Fibroblast of upper back skin (primary cell): ENCODE results near the gene DGKQ.
"Not testable (repeated sequence)": the region's sequence is repeated elsewhere in the genome, so short reads cannot be mapped to it uniquely, and the experiment has no call there.

Experiments used
- DNase-seq: peaks from one replicate; pipeline ENCODE4 v3.0.0-alpha.2; 2013

The DGKQ gene

DNA sequence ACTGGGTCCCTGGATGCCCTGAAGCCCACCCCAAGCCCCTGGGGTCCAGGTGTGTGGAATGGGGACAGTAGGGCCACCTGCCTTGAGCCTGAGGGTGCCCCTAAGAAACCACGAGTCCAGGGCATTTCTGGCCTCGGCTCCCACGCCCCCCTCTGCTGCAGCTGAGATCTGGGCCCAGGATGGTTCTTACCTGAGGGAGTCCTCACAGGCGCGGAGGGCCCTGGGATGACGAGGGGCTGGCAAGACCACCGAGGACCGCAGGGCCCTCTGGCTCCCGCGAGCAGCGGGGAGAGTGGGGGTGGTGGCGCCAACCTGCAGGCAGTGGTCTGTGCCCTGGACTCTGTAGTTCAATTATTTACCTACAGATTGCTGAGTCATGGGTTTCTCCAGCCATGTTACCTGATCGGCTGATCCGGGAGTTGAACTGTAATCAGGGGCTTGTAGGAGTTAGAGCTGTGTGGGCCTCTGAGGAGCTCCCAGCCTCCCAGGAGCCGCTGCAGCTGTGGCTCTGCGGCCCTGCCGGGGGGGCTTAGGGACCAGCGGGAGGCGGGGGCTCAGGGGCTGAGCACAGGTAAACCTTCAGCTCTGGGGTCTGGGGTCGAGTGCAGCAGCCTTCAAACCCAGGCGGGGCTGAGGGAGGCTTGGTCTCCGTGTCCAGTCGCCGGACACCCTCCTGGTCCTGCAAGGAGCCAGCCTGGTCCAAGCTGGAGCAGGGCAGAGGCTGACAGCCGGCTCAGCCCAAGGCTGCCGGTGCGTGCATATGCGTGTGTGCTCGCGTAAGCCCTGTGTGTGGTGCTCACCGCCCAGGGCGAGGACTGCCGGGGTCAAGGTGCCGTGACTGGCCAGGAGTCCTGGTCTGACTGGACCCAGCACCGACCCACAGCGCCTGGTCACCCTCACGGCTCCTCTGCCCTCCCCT, 20.0 kb upstream of the DGKQ start, which contains the start of gene SLC26A1:
SLC26A1 (minus strand) TSS at position 294 of the 919 bp plus-strand sequence. CDS start 1,701 bp downstream, outside the sequence.
- DNase-seq: no peak

DNA sequence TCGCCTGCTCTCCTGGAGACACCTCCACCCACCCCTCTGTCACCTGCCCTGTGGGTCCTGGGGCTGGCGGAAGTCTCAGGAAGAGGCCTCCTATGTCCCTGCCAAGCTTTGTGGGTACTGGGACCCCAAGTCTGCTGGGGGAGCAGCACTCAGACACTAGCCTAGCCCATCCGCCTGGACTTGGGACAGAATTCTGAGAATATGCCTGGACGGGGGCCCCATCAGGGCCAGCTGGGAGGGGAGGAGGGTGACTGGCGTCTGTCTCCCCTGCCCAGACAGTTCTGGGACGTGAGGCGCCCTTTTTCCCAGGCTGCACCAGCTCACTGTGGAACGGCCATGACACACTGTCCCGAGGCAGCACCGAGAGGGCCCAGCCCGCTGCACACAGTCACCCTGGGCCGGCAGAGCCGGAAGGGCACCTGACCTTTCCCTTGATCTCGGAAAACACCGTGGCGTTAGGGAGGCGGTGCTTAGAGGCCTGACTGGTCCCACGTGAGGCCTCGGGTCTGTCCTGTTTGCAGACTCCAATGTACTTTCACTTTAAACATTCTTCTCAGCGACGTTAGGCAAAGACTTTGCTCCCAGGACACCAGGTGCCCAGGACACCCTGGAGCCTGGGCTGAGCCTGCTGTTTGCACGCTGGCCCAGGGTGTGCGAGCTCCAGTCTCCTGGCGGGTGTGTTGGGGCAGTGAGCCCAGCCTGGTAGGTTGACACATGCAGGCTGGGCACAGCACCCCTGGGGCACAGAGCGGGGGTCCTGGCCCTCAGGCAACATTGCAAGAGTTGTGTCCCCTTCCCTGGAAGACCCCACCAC, 19.1 kb upstream of the DGKQ start:
- no peak for DNase-seq

DNA sequence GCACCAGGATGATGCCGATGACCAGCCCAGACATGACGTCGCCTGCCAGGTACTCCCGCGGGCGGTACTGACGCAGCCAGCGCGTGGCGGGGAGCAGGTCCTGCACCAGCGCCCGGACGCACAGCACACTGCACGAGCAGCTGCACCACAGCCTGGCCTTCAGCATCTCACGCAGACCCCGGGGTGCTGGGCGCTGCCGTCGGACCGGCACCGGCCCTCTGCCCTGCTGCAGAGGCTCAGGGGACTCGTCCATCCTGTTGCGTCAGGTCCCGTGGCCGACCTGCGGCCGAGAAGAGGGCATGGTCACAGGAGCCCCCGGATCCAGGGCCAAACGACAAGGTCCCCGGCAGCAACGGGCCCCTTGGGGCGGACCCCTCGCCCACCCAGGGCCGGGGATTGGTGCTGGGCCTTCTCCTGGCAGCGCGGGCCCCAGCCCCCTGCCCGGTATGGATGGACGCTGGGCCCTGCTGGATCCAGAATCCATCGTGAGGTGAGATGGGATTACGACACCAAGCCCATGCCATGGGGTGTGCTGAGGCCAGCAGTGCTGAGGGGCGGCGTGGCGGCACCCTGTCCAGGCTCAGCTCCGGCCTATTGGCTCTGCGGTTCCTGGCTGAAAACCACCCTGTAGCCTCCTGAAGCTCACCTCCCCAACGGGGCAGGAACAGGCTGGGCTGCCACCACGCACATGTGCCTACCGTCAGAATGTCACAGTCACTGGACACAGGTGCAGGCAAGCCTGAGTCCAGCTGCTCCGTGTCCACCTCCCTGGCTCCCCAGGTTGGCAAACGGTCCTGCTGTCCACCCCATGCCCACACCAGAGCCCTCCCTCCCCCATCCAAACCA, 18.3 kb upstream of the DGKQ start:
- no peak for DNase-seq

DNA sequence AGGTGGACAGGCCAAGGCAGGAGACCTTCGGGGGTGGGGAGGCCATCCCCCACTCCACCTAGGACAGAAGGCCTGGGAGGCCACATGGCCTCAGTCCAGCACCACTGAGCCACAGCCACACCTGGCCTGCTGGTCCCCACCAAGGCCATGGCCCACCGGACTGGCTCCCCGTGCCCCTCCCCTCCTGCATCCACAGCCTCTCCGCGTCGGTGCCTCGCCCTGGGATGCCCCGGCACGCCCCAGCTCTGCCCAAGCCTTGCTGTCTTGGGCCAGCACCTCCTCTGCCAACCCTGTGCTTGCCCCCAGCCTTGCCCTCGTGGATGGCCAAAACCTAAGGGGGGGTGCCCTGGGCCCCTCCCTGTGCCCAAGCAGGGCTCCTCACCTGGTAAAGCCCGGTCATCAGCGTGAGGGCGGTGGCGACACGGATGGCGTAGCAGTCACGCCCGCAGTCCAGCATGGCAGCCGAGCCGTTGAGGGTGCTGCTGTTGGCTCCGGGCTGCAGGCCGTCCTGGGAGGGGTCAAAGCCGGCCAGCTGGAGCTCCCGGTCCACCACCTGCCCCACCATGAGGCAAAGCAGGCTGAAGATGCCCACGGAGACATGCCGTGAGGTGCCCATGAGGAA, 17.5 kb upstream of the DGKQ start:
- DNase-seq: no peak

DNA sequence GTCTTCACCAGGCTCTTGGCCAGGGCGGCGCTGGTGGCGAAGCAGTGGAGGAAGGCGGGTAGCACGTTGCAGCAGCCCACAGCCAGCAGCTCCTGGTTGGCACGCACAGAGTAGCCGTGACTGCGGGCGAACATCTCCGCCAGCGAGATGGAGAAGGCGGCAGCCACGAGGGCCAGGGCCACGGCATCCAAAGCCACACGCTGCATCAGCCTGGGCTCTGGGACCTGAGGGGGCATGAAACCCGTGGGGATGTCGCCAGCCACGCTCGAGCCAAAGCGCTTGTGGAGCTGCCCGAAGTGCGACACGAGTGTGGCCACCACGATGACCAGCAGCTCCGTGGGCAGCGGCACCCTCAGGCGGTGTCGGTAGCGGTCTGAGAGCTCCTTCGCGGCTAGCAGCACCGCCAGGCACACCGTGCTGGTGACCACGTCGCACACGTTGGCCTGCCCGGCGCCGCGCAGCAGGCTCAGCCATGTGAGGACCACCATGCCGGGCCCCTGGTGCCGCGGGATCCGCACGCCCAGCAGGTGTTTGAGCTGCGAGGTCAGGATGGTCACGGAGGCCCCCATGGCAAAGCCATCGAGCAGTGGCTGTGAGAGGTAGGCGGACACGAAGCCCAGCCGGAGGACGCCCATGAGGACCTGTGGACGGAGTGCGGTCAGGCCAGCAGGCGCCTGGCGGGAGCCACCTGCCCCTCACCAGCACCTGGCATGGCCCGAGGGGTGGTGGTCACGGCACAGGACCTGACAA, 16.5 kb upstream of the DGKQ start:
- DNase-seq: no peak

DNA sequence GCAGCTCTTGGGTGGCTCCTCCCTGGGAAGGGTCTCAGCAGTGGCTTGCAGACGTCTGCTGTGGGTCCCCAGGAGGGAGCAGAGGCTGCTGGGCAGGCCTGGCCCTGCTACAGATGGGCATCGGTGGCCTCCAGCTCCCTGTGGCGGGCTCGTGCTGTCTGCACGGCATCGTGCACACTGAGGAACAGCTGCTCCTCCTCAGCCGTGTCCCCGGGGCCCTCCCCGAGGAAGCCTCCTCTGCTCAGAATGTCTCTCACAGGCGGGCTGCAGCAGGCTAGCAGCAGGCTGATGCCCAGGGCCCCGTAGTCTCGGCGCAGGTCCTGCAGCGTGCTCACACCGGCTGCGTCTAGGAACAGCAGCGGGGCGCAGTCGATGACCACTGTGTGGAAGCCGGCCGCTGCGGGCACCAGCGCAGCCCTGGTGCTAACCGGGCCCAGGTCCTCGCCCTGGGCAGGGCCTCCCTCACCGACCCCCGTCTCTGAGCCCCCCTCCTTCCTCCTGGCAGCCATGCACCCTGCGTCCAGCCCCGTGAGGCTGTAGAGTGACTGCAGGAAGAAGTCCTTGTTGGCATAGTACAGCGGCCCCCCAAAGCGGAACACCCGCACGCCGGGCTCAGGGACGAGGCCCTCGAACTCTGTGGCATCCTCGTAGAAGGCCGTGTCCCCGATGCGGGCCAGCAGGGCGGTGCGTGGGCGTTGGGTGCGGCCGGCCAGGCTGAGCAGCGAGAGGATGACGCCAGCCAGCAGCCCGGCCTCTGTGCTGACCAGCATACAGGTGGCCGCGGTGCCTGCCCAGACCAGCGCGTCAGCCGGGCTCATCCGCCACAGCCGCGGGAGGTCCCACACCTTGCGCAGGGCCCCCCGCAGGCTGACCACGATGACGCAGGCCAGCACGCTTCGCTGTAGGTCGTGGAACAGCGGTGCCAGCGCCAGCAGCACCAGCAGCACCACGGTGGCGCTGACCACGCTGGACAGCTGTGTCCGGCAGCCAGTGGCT, 15.7 kb upstream of the DGKQ start:
- no peak for DNase-seq

DNA sequence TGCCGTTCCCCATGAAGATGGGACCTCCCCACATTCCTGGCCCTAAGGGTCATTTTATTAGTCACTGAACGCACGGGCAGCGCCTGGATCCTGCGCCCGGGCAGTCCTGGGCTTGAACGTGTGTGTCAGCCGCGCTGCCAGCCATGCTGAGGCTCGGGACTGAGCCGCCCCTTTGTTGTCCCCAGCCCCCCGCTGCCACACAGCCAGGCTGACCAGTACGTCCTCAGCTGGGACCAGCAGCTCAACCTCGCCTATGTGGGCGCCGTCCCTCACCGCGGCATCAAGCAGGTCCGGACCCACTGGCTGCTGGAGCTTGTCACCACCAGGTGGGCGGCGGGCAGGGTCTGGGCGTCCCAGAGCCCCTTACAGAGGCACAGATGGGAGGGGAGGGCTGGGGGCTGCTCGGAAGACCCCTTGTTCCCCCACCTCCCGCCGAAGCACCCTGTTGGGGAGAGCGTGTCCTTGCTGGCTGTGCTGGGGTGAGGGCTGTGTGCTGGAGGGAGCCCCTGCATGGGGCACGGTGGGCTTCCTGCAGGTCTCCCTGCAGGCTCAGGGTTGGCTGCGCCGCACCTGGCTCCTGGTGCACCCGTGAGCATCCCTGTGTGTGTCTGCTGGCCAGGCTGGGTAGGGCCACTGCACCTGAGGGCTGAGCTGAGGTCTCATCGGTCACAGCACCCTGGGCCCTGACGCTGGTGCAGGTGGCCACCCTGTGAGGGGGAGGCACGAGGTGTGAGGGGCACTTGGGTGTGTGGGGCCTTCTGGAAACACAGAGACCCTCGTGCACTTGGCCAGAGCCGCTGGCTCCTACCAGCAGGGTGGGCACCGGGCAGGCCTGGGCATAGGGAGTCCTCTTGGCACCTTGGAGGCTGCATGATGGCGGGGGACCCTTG, 14.5 kb upstream of the DGKQ start:
- DNase-seq: no peak

DNA sequence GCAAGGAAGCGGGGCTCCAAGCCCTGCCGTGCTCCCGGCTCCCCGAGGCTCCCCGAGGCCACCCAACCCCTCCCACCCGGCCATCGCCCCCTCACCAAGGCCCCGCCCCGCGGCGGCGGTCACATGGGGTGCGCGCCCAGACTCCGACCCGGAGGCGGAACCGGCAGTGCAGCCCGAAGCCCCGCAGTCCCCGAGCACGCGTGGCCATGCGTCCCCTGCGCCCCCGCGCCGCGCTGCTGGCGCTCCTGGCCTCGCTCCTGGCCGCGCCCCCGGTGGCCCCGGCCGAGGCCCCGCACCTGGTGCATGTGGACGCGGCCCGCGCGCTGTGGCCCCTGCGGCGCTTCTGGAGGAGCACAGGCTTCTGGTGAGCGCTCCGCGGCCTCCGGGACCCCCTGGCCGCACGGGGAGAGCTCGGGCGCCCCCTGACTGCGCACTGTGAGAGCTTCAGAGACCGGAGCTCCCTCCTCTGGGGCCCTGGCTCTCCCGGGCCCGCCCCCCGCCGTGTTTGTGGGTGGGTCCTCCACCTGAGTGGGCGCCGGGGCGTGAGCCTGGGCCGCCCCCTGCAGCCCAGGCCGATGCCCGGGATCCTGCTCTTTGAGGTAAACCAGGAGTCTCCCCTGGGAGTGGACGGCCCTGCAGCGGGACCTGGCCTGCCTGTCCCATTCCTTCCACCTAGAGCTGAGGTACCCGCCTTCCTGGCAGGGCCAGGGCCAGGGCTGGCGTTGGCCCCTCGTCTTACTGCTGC, 13.7 kb upstream of the DGKQ start, which contains the start of gene IDUA:
IDUA (plus strand) TSS at position 166 of the 745 bp plus-strand sequence; CDS start at position 207, 41 bp downstream.
- DNase-seq: peak; percentile 62

DNA sequence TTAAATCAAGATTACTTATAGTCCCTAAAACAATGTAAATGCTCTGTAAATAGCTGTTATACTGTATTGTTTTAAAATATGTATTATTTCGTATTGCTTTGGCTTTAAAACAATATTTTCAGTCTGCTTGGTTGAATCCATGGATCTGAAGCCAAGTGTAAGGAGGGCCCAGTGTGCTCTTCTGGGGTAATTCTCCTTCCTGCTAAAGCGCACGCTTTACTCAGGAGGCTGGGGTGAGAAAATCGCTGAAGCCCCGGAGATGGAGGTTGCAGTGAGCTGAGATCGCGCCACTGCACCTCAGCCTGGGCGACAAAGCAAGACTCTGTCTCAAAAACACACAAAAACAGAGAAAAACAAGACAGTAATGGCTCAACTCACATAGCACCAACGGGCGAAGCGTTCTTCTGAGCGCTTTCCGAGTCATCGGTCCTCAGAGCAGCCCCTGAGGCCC, 13.1 kb upstream of the DGKQ start:
- DNase-seq: no peak

DNA sequence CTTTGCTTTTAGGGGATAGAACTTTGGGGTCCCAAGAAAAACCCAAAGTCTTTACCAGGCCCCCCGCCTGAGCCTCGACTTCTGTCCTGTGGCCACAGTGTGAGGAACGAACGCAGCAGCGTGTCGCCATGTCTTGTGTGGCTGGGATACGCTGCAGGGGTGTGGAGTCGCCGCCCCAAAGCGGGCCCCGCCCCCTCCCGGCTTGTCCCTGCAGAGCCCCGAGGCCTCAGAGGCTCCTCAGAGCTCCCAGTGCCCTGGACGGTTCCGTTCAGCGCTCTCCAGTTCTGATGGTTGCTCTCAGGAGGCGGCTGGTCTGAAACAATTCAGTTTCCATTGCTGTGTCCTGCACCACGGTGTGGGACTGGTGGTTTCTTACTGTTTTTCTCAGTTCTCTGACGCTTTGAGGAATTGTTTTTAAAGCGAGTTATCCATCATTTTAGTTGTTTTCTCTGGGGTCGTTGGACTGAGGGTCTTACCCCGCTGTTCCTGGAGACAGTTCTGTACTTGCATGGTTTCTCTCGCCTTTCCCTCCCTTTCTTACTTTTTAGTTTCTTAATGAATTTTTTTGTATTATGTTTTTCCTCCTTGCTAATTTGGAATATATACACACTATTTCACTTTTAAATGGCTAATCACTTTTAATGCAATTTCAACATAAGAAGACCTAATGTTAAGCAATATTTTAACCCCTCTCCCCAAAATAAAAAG, 11.9 kb upstream of the DGKQ start:
- DNase-seq: no peak

DNA sequence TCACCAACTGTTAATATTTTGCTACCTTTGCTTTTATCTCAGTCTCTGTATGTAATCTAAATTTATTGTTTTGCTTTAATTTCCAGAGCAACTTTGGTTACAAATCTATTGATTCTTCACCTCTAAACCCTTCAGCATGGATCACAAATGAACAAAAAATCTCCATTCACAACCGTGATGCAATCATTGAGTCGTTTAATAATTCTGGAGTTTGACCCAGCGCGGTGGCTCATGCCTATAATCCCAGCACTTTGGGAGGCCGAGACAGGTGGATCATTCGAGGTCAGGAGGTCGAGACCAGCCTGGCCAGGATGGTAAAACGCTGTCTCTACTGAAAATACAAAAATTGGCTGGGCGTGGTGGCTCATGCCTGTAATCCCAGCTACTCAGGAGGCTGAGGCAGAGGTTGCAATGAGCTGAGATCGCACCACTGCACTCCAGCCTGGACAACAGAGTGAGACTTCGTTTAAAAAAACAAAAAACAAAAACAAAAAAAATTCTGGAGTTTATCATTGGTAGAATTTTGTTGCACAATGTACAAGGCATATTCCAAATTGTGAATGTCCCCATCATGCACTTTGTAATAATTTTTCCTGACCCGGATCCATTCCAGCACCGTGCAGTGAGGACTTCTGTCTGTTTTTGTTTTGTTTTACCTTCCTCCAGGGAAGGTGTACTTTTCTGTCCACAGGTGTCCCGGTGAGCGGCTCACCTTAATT, 11.1 kb upstream of the DGKQ start:
- DNase-seq: no peak

DNA sequence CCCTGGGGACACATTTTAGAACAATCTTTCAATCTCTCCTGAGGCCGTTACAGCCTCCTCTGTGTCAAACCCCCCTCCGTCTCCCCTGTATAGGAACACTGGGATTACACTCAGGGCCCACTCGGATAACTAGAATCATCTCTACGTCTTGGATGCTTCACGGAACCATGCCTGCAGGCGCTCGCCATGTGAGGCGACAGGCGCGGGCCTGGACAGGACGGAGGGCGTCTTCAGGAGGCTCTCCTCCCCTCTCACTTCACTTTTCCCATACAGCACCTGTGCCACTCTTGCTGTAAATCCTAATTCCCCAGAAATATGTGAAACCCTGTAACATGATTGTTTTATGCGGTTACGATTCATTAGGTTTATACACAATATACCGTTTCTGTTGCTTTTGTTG, 9.4 kb upstream of the DGKQ start:
- DNase-seq: no peak

DNA sequence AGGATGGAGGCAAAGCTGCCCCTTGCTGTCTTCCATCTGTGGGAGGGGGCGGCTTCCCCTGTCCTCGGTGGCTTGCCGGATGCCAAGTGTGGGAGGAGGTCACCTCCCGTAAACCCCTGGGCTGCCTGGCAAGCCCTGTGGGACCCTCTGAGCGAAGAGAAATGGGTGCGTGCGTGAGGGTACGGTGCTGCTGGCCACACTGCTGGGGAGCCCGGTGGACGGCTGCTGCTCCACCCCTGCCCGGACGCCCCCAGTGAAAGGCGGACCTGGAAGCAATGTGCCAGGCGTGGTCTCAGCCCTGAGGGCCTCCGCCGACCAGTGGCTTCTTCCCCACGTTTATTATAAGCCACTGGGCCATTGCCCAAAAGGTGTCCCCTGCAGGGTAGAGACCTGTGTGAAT, 8.9 kb upstream of the DGKQ start:
- no peak for DNase-seq

DNA sequence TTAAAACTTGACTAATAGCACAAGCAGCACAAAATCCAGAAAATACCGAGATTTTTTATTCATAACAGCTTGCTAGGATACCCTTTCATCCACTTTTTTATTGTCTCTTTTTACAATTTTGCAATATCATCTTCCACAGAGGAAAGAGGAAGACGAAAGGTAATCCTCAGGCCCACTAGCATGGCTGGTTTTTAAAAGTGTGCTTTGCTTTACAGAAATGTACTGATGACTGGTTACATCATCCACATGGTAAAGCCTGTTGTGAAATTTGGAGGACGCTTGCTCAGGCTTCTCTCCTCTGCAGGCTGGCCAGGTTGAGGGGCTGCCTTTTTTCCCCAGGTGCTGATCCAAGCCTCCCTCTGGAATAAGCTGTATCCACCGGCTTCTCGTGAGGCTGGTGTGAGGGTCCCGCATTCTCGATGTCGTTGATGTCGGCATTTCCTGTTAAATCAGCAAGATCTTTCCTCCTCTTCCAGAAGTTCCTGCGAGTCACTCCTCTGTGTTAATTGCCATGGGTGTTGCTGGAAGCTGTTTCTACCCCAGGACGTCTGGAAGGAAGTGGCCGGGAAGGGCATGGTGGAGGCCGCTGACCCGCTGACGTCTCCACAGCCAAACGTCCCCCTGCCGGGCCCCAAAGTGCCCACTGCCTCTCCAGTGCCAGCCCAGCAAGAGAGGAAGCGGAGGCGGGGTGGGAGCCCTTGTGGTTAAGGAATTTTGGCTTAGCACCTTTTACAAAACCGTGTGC, 5.8 kb upstream of the DGKQ start:
- DNase-seq: peak; percentile 58

DNA sequence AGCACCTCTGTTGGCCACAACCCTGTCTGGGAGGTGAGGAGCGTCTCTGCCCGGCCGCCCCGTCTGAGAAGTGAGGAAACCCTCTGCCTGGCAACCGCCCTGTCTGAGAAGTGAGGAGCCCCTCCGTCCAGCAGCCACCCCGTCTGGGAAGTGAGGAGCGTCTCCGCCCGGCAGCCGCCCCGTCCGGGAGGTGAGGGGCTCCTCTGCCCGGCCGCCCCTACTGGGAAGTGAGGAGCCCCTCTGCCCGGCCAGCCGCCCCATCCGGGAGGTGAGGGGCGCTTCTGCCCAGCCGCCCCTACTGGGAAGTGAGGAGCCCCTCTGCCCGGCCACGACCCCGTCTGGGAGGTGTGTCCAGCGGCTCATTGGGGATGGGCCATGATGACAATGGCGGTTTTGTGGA, 2.6 kb upstream of the DGKQ start:
- not testable (repeated sequence) for DNase-seq

DNA sequence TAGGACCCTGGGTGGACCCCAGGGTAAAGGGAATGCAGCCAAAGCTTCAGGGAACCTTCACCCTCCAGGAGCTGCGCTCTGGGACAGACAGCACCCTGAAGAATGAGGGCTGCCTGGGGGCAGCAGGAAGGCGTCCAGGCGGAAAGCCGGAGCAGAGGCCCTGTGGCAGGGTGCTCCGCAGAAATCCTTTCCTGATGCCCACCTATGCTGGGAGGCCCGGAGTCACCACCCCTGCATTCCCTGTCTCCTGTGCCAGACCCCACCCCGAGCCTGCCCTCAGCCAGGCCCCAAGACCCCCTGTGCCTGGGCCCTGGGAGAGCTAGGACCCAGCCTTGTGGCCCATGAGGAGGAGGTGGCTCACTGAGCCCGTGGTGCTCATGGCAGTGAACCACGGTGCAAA, 1.3 kb upstream of the DGKQ start:
- DNase-seq: no peak
